HG03469 (cell line): ENCODE data around the gene YBX3.

Experiments used
- ATAC-seq: cut with Tn5 transposase; IDR thresholded peaks from one replicate; pipeline ENCODE4 v1.9.1; 2021; ENCODE audit warnings: mild to moderate bottlenecking, moderate library complexity, moderate number of reproducible peaks; ENCODE audit not compliant: unreplicated experiment

Gene YBX3

DNA sequence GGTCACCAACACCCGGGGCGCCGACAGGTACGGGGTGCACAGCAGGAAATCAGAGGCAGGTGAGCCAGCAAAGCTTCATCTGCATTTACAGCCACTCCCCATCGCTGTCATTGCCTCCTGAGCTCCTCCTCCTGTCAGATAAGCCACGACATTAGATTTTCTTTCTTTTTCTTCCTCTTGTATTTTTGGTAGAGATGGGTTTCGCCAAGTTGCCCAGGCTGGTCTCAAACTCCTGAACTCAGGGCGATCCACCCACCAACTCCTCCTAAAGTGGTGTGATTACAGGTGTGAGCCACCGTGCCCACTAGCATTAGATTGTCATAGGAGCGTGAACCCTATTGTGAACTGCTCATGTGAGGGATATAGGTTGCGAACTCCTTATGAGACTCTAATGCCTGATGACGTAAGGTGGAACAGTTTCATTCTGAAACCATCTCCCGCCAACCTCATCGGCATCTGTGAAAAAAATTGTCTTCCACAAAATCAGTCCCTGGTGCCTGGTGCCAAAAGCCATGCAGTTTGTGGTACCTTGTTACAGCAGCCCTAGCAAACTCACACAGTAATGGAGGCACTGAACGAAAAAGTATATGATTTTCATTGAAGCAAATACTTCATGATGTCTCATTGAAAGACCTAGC is 50.8 kb downstream of the YBX3 start:
- no peak for ATAC-seq

- ATAC-seq: no peak
Observed at GRCh38 chr12:10669533-10669932, 53.6 kb downstream of the YBX3 start.

GRCh38 chr12:10668526-10668925 is 54.6 kb downstream of the YBX3 start:
- no peak for ATAC-seq

DNA sequence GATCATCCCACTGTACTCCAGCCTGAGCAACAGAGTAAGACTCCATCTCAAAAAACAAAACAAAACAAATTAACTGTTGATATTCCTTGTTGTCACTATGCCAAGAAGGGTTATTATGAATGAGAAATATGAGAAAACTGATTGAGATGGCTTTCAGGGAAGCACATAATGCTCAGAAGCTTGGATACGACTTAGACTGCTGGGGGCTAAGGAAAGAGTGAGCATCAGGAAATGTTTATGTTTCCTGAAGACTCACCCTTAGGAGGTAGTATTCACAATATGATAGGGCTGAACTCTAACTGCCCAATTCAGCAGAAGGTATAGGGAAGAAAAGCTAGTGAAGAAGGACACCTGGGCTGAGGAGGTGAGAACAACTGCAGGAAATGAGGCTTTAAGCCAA is 55.5 kb downstream of the YBX3 start:
- no peak for ATAC-seq

GRCh38 chr12:10664499-10664898 is 58.6 kb downstream of the YBX3 start:
- ATAC-seq: no peak

GRCh38 chr12:10663869-10664268 is 59.3 kb downstream of the YBX3 start:
- ATAC-seq: no peak

GRCh38 chr12:10661338-10661737 is 61.8 kb downstream of the YBX3 start:
- ATAC-seq: no peak

DNA sequence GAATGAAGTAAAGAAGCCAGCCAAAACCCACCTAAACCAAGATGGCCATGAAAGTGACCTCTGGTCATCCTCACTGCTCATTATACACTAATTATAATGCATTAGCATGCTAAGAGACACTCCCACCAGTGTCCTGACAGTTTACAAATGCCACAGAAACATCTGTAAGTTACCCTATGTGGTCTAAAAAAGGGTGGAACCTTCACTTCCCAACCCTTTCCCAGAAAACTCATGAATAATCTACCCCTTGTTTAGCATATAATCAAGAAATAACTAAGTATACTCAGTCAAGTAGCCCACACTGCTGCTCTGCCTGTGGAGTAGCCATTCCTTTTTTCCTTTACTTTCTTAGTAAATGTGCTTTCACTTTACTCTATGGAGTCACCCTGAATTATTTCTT is 69.1 kb downstream of the YBX3 start:
- no peak for ATAC-seq

DNA sequence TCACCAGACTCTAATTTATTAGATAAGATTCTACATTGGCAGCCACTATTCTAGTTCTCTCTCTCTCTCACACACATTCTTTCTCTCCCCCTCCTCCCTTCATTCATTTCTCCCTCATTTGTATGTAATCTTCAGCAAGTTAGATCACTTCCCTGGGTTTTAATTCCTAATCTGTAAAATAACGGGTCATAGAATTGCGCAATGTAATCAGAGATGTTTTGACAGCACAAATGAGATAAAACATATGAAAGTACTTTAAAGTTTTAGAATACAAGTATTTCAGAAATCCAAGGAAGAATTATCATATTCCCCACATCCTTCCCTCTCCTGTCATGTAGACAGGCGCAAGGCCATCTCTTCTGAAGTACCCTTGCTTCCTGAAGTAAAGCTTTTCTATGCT is 70.9 kb downstream of the YBX3 start:
- ATAC-seq: no peak
